Neural cell (in vitro differentiated cells): ENCODE results near the gene TPSD1. TPM values are rescaled to one million over a fixed set of nuclear protein-coding genes. Genes with fewer than 3 reads are reported as not detected.

Experiments
- H2AFZ ChIP-seq: fragments of 200-600, 300-800 bp; sonication (generic), shearing (Covaris generic); 2 replicates; pipeline ENCODE4 v1.6.0; 2014; ENCODE audit warnings: low read depth, mild to moderate bottlenecking, antibody characterized with exemption, low read length, moderate library complexity
- H3F3A ChIP-seq: fragments of 200-600 bp; shearing (Covaris generic); 2 replicates; pipeline ENCODE4 v1.6.1; 2016; ENCODE audit warnings: mild to moderate bottlenecking, moderate library complexity, mixed read lengths, antibody characterized with exemption, low read length; ENCODE audit not compliant: insufficient read depth, poor library complexity, severe bottlenecking
- H3K27ac ChIP-seq: fragments of 200-600, 300-800 bp; sonication (generic), shearing (Covaris generic); 2 replicates; pipeline ENCODE4 v1.5.1; 2014; ENCODE audit warnings: mild to moderate bottlenecking, low read length, moderate library complexity
- H3K27me3 ChIP-seq: fragments of 300-800, 200-600 bp; sonication (generic), shearing (Covaris generic); 2 replicates; pipeline ENCODE4 v1.6.0; 2014; ENCODE audit warnings: mild to moderate bottlenecking, low read depth, low read length, moderate library complexity; ENCODE audit not compliant: insufficient read depth
- H3K36me3 ChIP-seq: fragments of 300-800, 200-600 bp; sonication (generic), shearing (Covaris generic); 2 replicates; pipeline ENCODE4 v1.5.1; 2014; ENCODE audit warnings: mild to moderate bottlenecking, antibody characterized with exemption, low read length, moderate library complexity; ENCODE audit not compliant: insufficient read depth
- H3K4me2 ChIP-seq: fragments of 300-800, 200-600 bp; sonication (generic), shearing (Covaris generic); 2 replicates; pipeline ENCODE4 v1.6.0; 2014; ENCODE audit warnings: mild to moderate bottlenecking, low read length
- H3K4me3 ChIP-seq: fragments of 300-800, 200-600 bp; sonication (generic), shearing (Covaris generic); 2 replicates; pipeline ENCODE4 v1.5.1; 2014; ENCODE audit warnings: mild to moderate bottlenecking, low read length, moderate library complexity
- H3K79me2 ChIP-seq: fragments of 200-600 bp; shearing (Covaris generic); replicated peaks from 2 replicates; pipeline ENCODE4 v1.6.0; 2014; ENCODE audit warnings: mild to moderate bottlenecking, low read length, moderate library complexity; ENCODE audit not compliant: insufficient read depth
- H3K9ac ChIP-seq: fragments of 300-800, 200-600 bp; sonication (generic), shearing (Covaris generic); 2 replicates; pipeline ENCODE4 v1.6.1; 2016; ENCODE audit warnings: mild to moderate bottlenecking, low read length, mixed read lengths
- H3K9me2 ChIP-seq: fragments of 200-600 bp; shearing (Covaris generic); 2 replicates; pipeline ENCODE4 v1.6.1; 2016; ENCODE audit warnings: mild to moderate bottlenecking, low read length, mixed read lengths; ENCODE audit not compliant: insufficient read depth
- H3K9me3 ChIP-seq: fragments of 200-600, 300-800 bp; sonication (generic), shearing (Covaris generic); 2 replicates; pipeline ENCODE4 v1.6.1; 2016; ENCODE audit warnings: mild to moderate bottlenecking, mixed run types, low read length, moderate library complexity, mixed read lengths
- H4K20me1 ChIP-seq: fragments of 200-600 bp; shearing (Covaris generic); 2 replicates; pipeline ENCODE4 v1.6.1; 2016; ENCODE audit warnings: mild to moderate bottlenecking, mixed run types; ENCODE audit not compliant: insufficient read depth
- CTCF ChIP-seq: fragments of 450-650 bp; IDR thresholded peaks from 2 replicates; pipeline ENCODE4 v1.5.1; 2014; ENCODE audit warnings: antibody characterized with exemption, mild to moderate bottlenecking, moderate library complexity; ENCODE audit not compliant: poor library complexity, severe bottlenecking
- EP300 ChIP-seq: fragments of 450-650 bp; conservative IDR thresholded peaks from 2 replicates; pipeline ENCODE4 v1.6.1; 2014; ENCODE audit warnings: antibody characterized with exemption, mild to moderate bottlenecking, moderate library complexity; ENCODE audit not compliant: poor library complexity, severe bottlenecking
- EZH2 ChIP-seq: fragments of 200-600, 300-800 bp; shearing (Covaris generic), sonication (generic); IDR thresholded peaks from 2 replicates; pipeline ENCODE4 v1.6.1; 2014; ENCODE audit warnings: antibody characterized with exemption, low read length, borderline replicate concordance, mild to moderate bottlenecking; ENCODE audit not compliant: insufficient read depth, poor library complexity, severe bottlenecking
- MXI1 ChIP-seq: fragments of 450-650 bp; conservative IDR thresholded peaks from 2 replicates; pipeline ENCODE4 v1.6.1; 2014; ENCODE audit warnings: antibody characterized with exemption, mild to moderate bottlenecking; ENCODE audit not compliant: poor library complexity, severe bottlenecking
- POLR2AphosphoS5 ChIP-seq: IDR thresholded peaks from 2 replicates; pipeline ENCODE4 v1.6.1; 2012
- RAD21 ChIP-seq: fragments of 450-650 bp; conservative IDR thresholded peaks from 2 replicates; pipeline ENCODE4 v1.6.1; 2014; ENCODE audit warnings: antibody characterized with exemption, mild to moderate bottlenecking, moderate library complexity
- REST ChIP-seq: IDR thresholded peaks from 2 replicates; pipeline ENCODE4 v1.6.1; 2012; ENCODE audit warnings: borderline replicate concordance
- TAF1 ChIP-seq: IDR thresholded peaks from 2 replicates; pipeline ENCODE4 v1.6.1; 2012; ENCODE audit warnings: low read depth
- polyA plus RNA-seq: library from polyadenylated mRNA; depleted of rRNA; stranded (reverse); fragments of >200 nt; gene quantifications from 2 replicates; pipeline ENCODE4 v1.2.3, GENCODE V29; 2014

TPSD1 gene
- polyA plus RNA-seq, 1 donor from 2014 or later = not detected

GRCh38 chr16:1308036-1308976, 52.4 kb downstream of the TPSD1 start:
- H2AFZ ChIP-seq = peak overlapping the region; percentile 33
- H4K20me1 ChIP-seq = peaks cover 33% of the 10 kb centered on the region
- TF ChIP-seq REST (peak; percentile 18), EZH2 (no peak), CTCF (no peak), EP300 (no peak), RAD21 (no peak), POLR2AphosphoS5 (peak; percentile 52), MXI1 (no peak), TAF1 (peak; percentile 26)
- no peaks in the 10 kb centered on the region for H3K9me3 ChIP-seq
- peak overlapping the region; percentile 94 for H3K9ac ChIP-seq
- peak overlapping the region; percentile 48 for H3K4me2 ChIP-seq
- no peaks in the 10 kb centered on the region for H3F3A ChIP-seq
- no peaks in the 10 kb centered on the region for H3K9me2 ChIP-seq
- H3K36me3 ChIP-seq = no peaks in the 10 kb centered on the region
- peak overlapping the region; percentile 57 for H3K27ac ChIP-seq
- no peaks in the 10 kb centered on the region for H3K27me3 ChIP-seq
- peaks cover 34% of the 10 kb centered on the region for H3K79me2 ChIP-seq
- peak overlapping the region; percentile 76 for H3K4me3 ChIP-seq

Other genes with a start within 250 kb of the TPSD1 start
- gene SSTR5, start 183.3 kb upstream of the TPSD1 start, polyA plus RNA-seq = not detected in 2 replicates
- 0.79 TPM in 1 of 2 replicates, not detected in the other for gene C1QTNF8, start 159.8 kb upstream of the TPSD1 start, polyA plus RNA-seq
- 27.7 and 35.7 TPM in 2 replicates for gene CACNA1H, start 103.0 kb upstream of the TPSD1 start, polyA plus RNA-seq
- gene TPSG1, start 30.8 kb upstream of the TPSD1 start, polyA plus RNA-seq = not detected in 2 replicates
- gene TPSB2, start 25.9 kb upstream of the TPSD1 start, polyA plus RNA-seq = not detected in 2 replicates
- not detected in 2 replicates for gene TPSAB1, start 15.4 kb upstream of the TPSD1 start, polyA plus RNA-seq
- gene UBE2I, start 53.6 kb downstream of the TPSD1 start, polyA plus RNA-seq = 111 and 126 TPM in 2 replicates
- 65.2 and 93.7 TPM in 2 replicates for gene BAIAP3, start 77.6 kb downstream of the TPSD1 start, polyA plus RNA-seq
- gene TSR3, start 95.8 kb downstream of the TPSD1 start, polyA plus RNA-seq = 102 and 106 TPM in 2 replicates
- 74.2 and 90.5 TPM in 2 replicates for gene GNPTG, start 95.9 kb downstream of the TPSD1 start, polyA plus RNA-seq
- gene UNKL, start 158.6 kb downstream of the TPSD1 start, polyA plus RNA-seq = 11.9 and 13.0 TPM in 2 replicates
- gene UQCC4, start 164.7 kb downstream of the TPSD1 start, polyA plus RNA-seq = 37.3 and 41.0 TPM in 2 replicates
- not detected in 2 replicates for gene PERCC1, start 175.0 kb downstream of the TPSD1 start, polyA plus RNA-seq
- 3.1 and 3.3 TPM in 2 replicates for gene CCDC154, start 188.5 kb downstream of the TPSD1 start, polyA plus RNA-seq
- gene CLCN7, start 219.0 kb downstream of the TPSD1 start, polyA plus RNA-seq = 40.9 and 53.2 TPM in 2 replicates
- gene PTX4, start 232.9 kb downstream of the TPSD1 start, polyA plus RNA-seq = not detected in 2 replicates
- 50.4 and 55.5 TPM in 2 replicates for gene TELO2, start 237.3 kb downstream of the TPSD1 start, polyA plus RNA-seq